WTC11 (cell line): ENCODE measurements around the gene MED12. TPM values are rescaled to one million over a fixed set of nuclear protein-coding genes. Genes with fewer than 3 reads are reported as not detected.

Experiments used
- ATAC-seq: fragments of 200-7000 bp; cut with Tn5 transposase; 2 replicates; pipeline ENCODE4 v1.10.0; 2021; ENCODE audit warnings: mild to moderate bottlenecking, moderate library complexity
- CTCF ChIA-PET: fragments of 300-600 bp; sonication (Branson Sonifier 250); formaldehyde crosslinking; loops from one replicate; lab custom pipeline; 2021; ENCODE audit warnings: antibody characterized with exemption; lab: Charles Lee
- POLR2A ChIA-PET: fragments of 350-600 bp; sonication (Branson Sonifier 250); formaldehyde crosslinking; loops from one replicate; lab custom pipeline; 2021; ENCODE audit warnings: antibody characterized with exemption; lab: Charles Lee
- DNase-seq: peaks from one replicate; pipeline ENCODE4 v3.0.0; 2021; ENCODE audit warnings: low spot score
- H3K27ac Mint-ChIP-seq: 2 replicates; pipeline ENCODE4 v1.8.0; 2021; ENCODE audit warnings: mixed read lengths
- H3K27me3 Mint-ChIP-seq: 2 replicates; pipeline ENCODE4 v1.8.0; 2021; ENCODE audit warnings: low read depth, mild to moderate bottlenecking, moderate library complexity, mixed read lengths
- H3K36me3 Mint-ChIP-seq: 2 replicates; pipeline ENCODE4 v1.8.0; 2021; ENCODE audit warnings: mixed read lengths
- H3K4me1 Mint-ChIP-seq: 2 replicates; pipeline ENCODE4 v1.8.0; 2022; ENCODE audit warnings: mixed read lengths
- H3K4me3 Mint-ChIP-seq: 2 replicates; pipeline ENCODE4 v1.8.0; 2021; ENCODE audit warnings: mild to moderate bottlenecking, moderate library complexity, mixed read lengths
- H3K9me3 Mint-ChIP-seq: 2 replicates; pipeline ENCODE4 v1.8.0; 2021; ENCODE audit warnings: mixed read lengths
- E2F1 ChIP-seq: sonication (generic); formaldehyde crosslinking; IDR thresholded peaks from 2 replicates; pipeline ENCODE4 v1.8.0; 2022; ENCODE audit warnings: mild to moderate bottlenecking, missing genetic modification reagents
- E2F4 ChIP-seq: sonication (generic); formaldehyde crosslinking; IDR thresholded peaks from 2 replicates; pipeline ENCODE4 v1.8.1; 2022; ENCODE audit warnings: low read depth, mild to moderate bottlenecking, moderate library complexity, missing genetic modification reagents, borderline replicate concordance
- E2F5 ChIP-seq: sonication (generic); formaldehyde crosslinking; IDR thresholded peaks from 2 replicates; pipeline ENCODE4 v1.8.1; 2022; ENCODE audit warnings: mild to moderate bottlenecking, moderate library complexity, missing genetic modification reagents
- ELF4 ChIP-seq: sonication (generic); formaldehyde crosslinking; IDR thresholded peaks from 2 replicates; pipeline ENCODE4 v1.8.1; 2022; ENCODE audit warnings: low read depth, mild to moderate bottlenecking, moderate library complexity, missing genetic modification reagents
- EMX1 ChIP-seq: fragments of 250-450 bp; sonication (Bioruptor Pico); IDR thresholded peaks from 2 replicates; pipeline ENCODE4 v1.8.0; 2021; ENCODE audit warnings: mild to moderate bottlenecking
- ETV6 ChIP-seq: sonication (generic); formaldehyde crosslinking; IDR thresholded peaks from 2 replicates; pipeline ENCODE4 v1.8.1; 2022; ENCODE audit warnings: mild to moderate bottlenecking, missing genetic modification reagents
- FOXP4 ChIP-seq: sonication (generic); formaldehyde crosslinking; IDR thresholded peaks from 2 replicates; pipeline ENCODE4 v1.8.0; 2022; ENCODE audit warnings: mild to moderate bottlenecking, missing genetic modification reagents
- GABPB1 ChIP-seq: sonication (generic); formaldehyde crosslinking; IDR thresholded peaks from 2 replicates; pipeline ENCODE4 v1.8.1; 2023; ENCODE audit warnings: mild to moderate bottlenecking, missing genetic modification reagents
- IRF1 ChIP-seq: sonication (generic); formaldehyde crosslinking; IDR thresholded peaks from 2 replicates; pipeline ENCODE4 v1.8.0; 2023; ENCODE audit warnings: missing genetic modification reagents
- JUN ChIP-seq: sonication (generic); formaldehyde crosslinking; IDR thresholded peaks from 2 replicates; pipeline ENCODE4 v1.8.0; 2023; ENCODE audit warnings: mild to moderate bottlenecking, missing genetic modification reagents
- MLX ChIP-seq: sonication (generic); formaldehyde crosslinking; IDR thresholded peaks from 2 replicates; pipeline ENCODE4 v1.8.1; 2023; ENCODE audit warnings: mild to moderate bottlenecking, missing genetic modification reagents, moderate library complexity
- MXD4 ChIP-seq: fragments of 250-450 bp; sonication (Bioruptor Pico); IDR thresholded peaks from 2 replicates; pipeline ENCODE4 v1.8.0; 2021; ENCODE audit warnings: mild to moderate bottlenecking, moderate library complexity, borderline replicate concordance
- OVOL2 ChIP-seq: fragments of 250-450 bp; sonication (Bioruptor Pico); IDR thresholded peaks from 2 replicates; pipeline ENCODE4 v1.9.0; 2021; ENCODE audit warnings: mild to moderate bottlenecking, borderline replicate concordance
- PRDM15 ChIP-seq: sonication (generic); formaldehyde crosslinking; IDR thresholded peaks from 2 replicates; pipeline ENCODE4 v1.8.0; 2022; ENCODE audit warnings: missing genetic modification reagents
- RELA ChIP-seq: sonication (generic); formaldehyde crosslinking; IDR thresholded peaks from 2 replicates; pipeline ENCODE4 v1.8.1; 2022; ENCODE audit warnings: missing genetic modification reagents, mild to moderate bottlenecking, borderline replicate concordance
- TEAD1 ChIP-seq: sonication (generic); formaldehyde crosslinking; IDR thresholded peaks from 2 replicates; pipeline ENCODE4 v1.8.0; 2022; ENCODE audit warnings: mild to moderate bottlenecking, missing genetic modification reagents
- TP53 ChIP-seq: sonication (generic); formaldehyde crosslinking; IDR thresholded peaks from 2 replicates; pipeline ENCODE4 v1.8.1; 2023; ENCODE audit warnings: mild to moderate bottlenecking, missing genetic modification reagents
- USF1 ChIP-seq: sonication (generic); formaldehyde crosslinking; IDR thresholded peaks from 2 replicates; pipeline ENCODE4 v1.8.0; 2022; ENCODE audit warnings: mild to moderate bottlenecking, missing genetic modification reagents
- total RNA-seq: library from RNA; stranded (reverse); gene quantifications from 3 replicates; pipeline ENCODE4 v1.2.3, GENCODE V29; 2021

Gene MED12
- total RNA-seq, 1 experiment from 2014 or later = 35.6 TPM

- TF ChIP-seq PRDM15 (CRISPR knock-in tag) = no peak
- no peak for TF ChIP-seq FOXP4 (CRISPR knock-in tag)
- TF ChIP-seq GABPB1 (CRISPR knock-in tag) = no peak
- no peak for TF ChIP-seq E2F1
- no peak for TF ChIP-seq E2F4 (CRISPR knock-in tag)
- TF ChIP-seq USF1 (CRISPR knock-in tag) = no peak
Observed at GRCh38 chrX:71107762-71108360, 10.5 kb upstream of the MED12 start (continued).

- H3K36me3 Mint-ChIP-seq = no peaks in the 10 kb centered on the region
- TF ChIP-seq ETV6 (CRISPR knock-in tag) = no peak
- no peak for TF ChIP-seq OVOL2 (CRISPR knock-in tag)
- TF ChIP-seq TP53 = no peak
- no peak for TF ChIP-seq EMX1 (CRISPR knock-in tag)
- no peak for TF ChIP-seq RELA (CRISPR knock-in tag)
- no peak for TF ChIP-seq ELF4 (CRISPR knock-in tag)
- ChIA-PET POLR2A (no interaction called here), CTCF (no interaction called here)
- no peak overlapping the region for H3K27ac Mint-ChIP-seq
- H3K4me1 Mint-ChIP-seq = peaks cover 31% of the 10 kb centered on the region
- ATAC-seq = no peak
- H3K9me3 Mint-ChIP-seq = no peaks in the 10 kb centered on the region
- H3K27me3 Mint-ChIP-seq = peaks cover 53% of the 10 kb centered on the region
- DNase-seq = no peak
- no peak overlapping the region for H3K4me3 Mint-ChIP-seq
Observed at GRCh38 chrX:71109051-71109450, 9.3 kb upstream of the MED12 start.

GRCh38 chrX:71111141-71111843 is 7.1 kb upstream of the MED12 start, which contains the start of gene IL2RG:
Gene IL2RG, minus strand, starts transcription at chrX:71111577. Its CDS starts 38 bp downstream, at chrX:71111539.
- CTCF ChIA-PET = interaction anchor here (1.1 kb wide), 1 partner anchor 9 kb away, joined by 4 read pairs; no protein-coding TSS in a partner anchor
- Mint-ChIP-seq H3K4me1 (peaks cover 23% of the 10 kb centered on the region), H3K9me3 (no peaks in the 10 kb centered on the region), H3K27ac (no peak within 1 kb of the TSS), H3K4me3 (no peak within 1 kb of the TSS), H3K27me3 (peaks cover 71% of the 10 kb centered on the region), H3K36me3 (no peaks in the 10 kb centered on the region)
- no peak for ATAC-seq
- DNase-seq = no peak
- POLR2A ChIA-PET = no interaction called here
- TF ChIP-seq JUN (no peak), ELF4 (CRISPR knock-in tag) (no peak), E2F5 (CRISPR knock-in tag) (no peak), TEAD1 (no peak), MXD4 (CRISPR knock-in tag) (no peak), IRF1 (CRISPR knock-in tag) (no peak), MLX (no peak)
